Transverse colon (tissue), 3 donors: Measurements from ENCODE around the gene CHPF2.

ENCODE experiments used
- CTCF ChIP-seq, 5 experiments: fragments of 200-600 bp in 3 of 5; fragments of 450-650 bp in 2 of 5; sonication (generic) in 3 of 5; IDR thresholded peaks; 1 replicate in 2 of 5; 2 replicates in 3 of 5; pipeline ENCODE4 v1.5.1; 2016 to 2017; ENCODE audit warnings: antibody characterized with exemption in 5 of 5, inconsistent platforms in 3 of 5, mild to moderate bottlenecking in 2 of 5, moderate library complexity in 1 of 5
- POLR2A ChIP-seq: fragments of 450-650 bp; IDR thresholded peaks from one replicate; pipeline ENCODE4 v1.6.1; 2016; ENCODE audit warnings: antibody characterized with exemption, mild to moderate bottlenecking, moderate library complexity

GRCh38 chr7:151187409-151188251 lies 44.7 kb upstream of the CHPF2 start:
- TF ChIP-seq POLR2A = no peak
- TF ChIP-seq CTCF (IDR thresholded peaks at IDR 0.05) = no peak
